ENCODE data around the gene TJP1. TPM values are rescaled to one million over a fixed set of nuclear protein-coding genes. Genes with fewer than 3 reads are reported as not detected.

Gene TJP1
- total and polyA plus RNA-seq, 2 of the 8 experiments (the other 6 are each of a cell fraction or from before 2014, with no cell fraction given): 46.3 to 138 TPM

DNA sequence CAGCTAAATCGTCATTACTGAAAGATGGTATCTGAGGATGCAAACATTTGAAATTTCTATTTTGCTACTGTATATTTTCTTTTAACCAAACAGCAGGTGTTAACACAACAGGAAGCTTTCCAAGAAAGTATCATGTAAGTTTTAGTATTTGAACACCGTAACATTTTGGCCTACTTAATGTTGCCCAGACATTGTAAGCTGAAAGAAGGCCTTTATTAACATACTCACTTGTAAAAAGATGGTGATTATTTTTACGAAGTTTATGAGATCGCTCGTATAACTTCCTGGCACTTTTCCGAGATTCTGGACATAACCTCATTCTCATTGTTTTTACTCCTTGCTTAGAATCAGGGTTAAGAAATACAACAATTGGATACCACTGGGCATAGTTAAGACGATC lies 95.7 kb downstream of the TJP1 start:
- H3K27ac ChIP-seq (ENCODE audit: low read depth, low read length): no peak overlapping the region
- ChIA-PET CTCF (ENCODE audit: partially characterized antibody) (interaction anchor here (1.1 kb wide), 1 partner anchor 174 kb away, joined by 3 read pairs; no protein-coding TSS in a partner anchor), POLR2A (ENCODE audit: partially characterized antibody) (no interaction called here)
- 93% methylated on average over 7 of the region's 7 CpGs; no CpG with 5 or more reads in 1 of the 2 experiments for WGBS, 2 experiments (ENCODE audit: extremely low coverage in 1 of 2, insufficient coverage in 1 of 2, insufficient read length in 1 of 2, insufficient replicate concordance in 2 of 2, low coverage in 1 of 2, low lambda C conversion rate in 2 of 2, missing lambda C conversion rate in 1 of 2)
- H3K36me3 ChIP-seq (ENCODE audit: control insufficient read depth in 2 of 4, insufficient read depth in 4 of 4, low read length in 3 of 4): peaks cover 21 to 82% (median 58%) of the 10 kb centered on the region in 4 experiments
- no peak overlapping the region for H2BK5ac ChIP-seq (ENCODE audit: low read depth, low read length)
- no peak overlapping the region for H2BK120ac ChIP-seq (replicated peaks; ENCODE audit: low read depth, low read length)
- H2AK5ac ChIP-seq (ENCODE audit: low read depth, low read length): no peak overlapping the region
- DNase-seq (ENCODE audit: low read depth in 1 of 2, low spot score in 2 of 2) (no peak), FAIRE-seq (no peak)
- no peak overlapping the region for H3K23ac ChIP-seq (ENCODE audit: insufficient read length)
- H3K79me1 ChIP-seq (ENCODE audit: low read depth, low read length): no peaks in the 10 kb centered on the region
- H2BK15ac ChIP-seq (ENCODE audit: low read length): no peak overlapping the region
- H3K27me3 ChIP-seq (replicated peaks in 1 of 4; ENCODE audit: control insufficient read depth in 3 of 4, extremely low read depth in 1 of 4, insufficient read depth in 3 of 4, low read length in 3 of 4): no peaks in the 10 kb centered on the region
- H3K4me2 ChIP-seq (ENCODE audit: insufficient read depth in 1 of 2, low read depth in 2 of 2, low read length in 2 of 2): no peak overlapping the region
- H2BK20ac ChIP-seq (ENCODE audit: low read length): no peak overlapping the region
- no peak overlapping the region for H2AFZ ChIP-seq (ENCODE audit: low read length)
- no peak overlapping the region for H4K5ac ChIP-seq (ENCODE audit: insufficient read length, low read depth, low read length)
- no peak overlapping the region for H3K4ac ChIP-seq (replicated peaks; ENCODE audit: insufficient read length, low read depth, low read length)
- no peak overlapping the region for H3K4me3 ChIP-seq (ENCODE audit: extremely low read depth in 1 of 4, insufficient read depth in 2 of 4, low read depth in 3 of 4, low read length in 4 of 4)
- no peak overlapping the region for H3K9ac ChIP-seq (replicated peaks in 1 of 4; ENCODE audit: extremely low read depth in 1 of 4, low read depth in 3 of 4, low read length in 3 of 4)
- H3K4me1 ChIP-seq (replicated peaks in 1 of 4; ENCODE audit: control insufficient read depth in 3 of 4, insufficient read depth in 4 of 4, low read length in 3 of 4): no peaks in the 10 kb centered on the region
- no peaks in the 10 kb centered on the region for H3K23me2 ChIP-seq (ENCODE audit: low read depth, low read length)
- no peak overlapping the region for H4K91ac ChIP-seq (replicated peaks; ENCODE audit: insufficient read length, low read length)
- H3K18ac ChIP-seq (ENCODE audit: extremely low read depth, low read length): no peak overlapping the region
- no peak overlapping the region for H4K8ac ChIP-seq (ENCODE audit: extremely low read depth, insufficient read depth, low read length)
- H3K9me3 ChIP-seq (ENCODE audit: insufficient read depth in 2 of 2, low read depth in 1 of 2, low read length in 1 of 2): peaks cover 21% of the 10 kb centered on the region in 2 experiments
- H3K14ac ChIP-seq (ENCODE audit: insufficient read length): no peak overlapping the region
- no peak overlapping the region for H2BK12ac ChIP-seq (ENCODE audit: low read depth, low read length)
- H4K20me1 ChIP-seq (replicated peaks in 1 of 2; ENCODE audit: control insufficient read depth in 1 of 2, insufficient read depth in 2 of 2, low read length in 2 of 2): peaks cover 0 to 2% of the 10 kb centered on the region in 2 experiments
- no peaks in the 10 kb centered on the region for H3K79me2 ChIP-seq (ENCODE audit: control insufficient read depth in 1 of 2, insufficient read depth in 2 of 2, low read length in 2 of 2)
- H3K56ac ChIP-seq (replicated peaks; ENCODE audit: insufficient read length, low read depth, low read length): no peak overlapping the region
- TF ChIP-seq, protein P1, sequence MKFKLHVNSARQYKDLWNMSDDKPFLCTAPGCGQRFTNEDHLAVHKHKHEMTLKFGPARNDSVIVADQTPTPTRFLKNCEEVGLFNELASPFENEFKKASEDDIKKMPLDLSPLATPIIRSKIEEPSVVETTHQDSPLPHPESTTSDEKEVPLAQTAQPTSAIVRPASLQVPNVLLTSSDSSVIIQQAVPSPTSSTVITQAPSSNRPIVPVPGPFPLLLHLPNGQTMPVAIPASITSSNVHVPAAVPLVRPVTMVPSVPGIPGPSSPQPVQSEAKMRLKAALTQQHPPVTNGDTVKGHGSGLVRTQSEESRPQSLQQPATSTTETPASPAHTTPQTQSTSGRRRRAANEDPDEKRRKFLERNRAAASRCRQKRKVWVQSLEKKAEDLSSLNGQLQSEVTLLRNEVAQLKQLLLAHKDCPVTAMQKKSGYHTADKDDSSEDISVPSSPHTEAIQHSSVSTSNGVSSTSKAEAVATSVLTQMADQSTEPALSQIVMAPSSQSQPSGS (IDR thresholded peaks at IDR 0.05; ENCODE audit: low read length): no peak
- TF ChIP-seq RFX5 (IDR thresholded peaks at IDR 0.05; ENCODE audit: borderline replicate concordance, low read depth, low read length) (no peak), EGR1 (IDR thresholded peaks at IDR 0.05; ENCODE audit: borderline replicate concordance, low read depth, low read length) (no peak), HDAC6 (IDR thresholded peaks at IDR 0.05; ENCODE audit: low read depth, low read length) (no peak), TEAD4 (IDR thresholded peaks at IDR 0.05; ENCODE audit: low read depth, low read length) (no peak), RBBP5 (IDR thresholded peaks at IDR 0.05; ENCODE audit: borderline replicate concordance, low read depth, low read length) (no peak), CHD1 (IDR thresholded peaks at IDR 0.05; ENCODE audit: low read depth, low read length) (no peak), SIRT6 (IDR thresholded peaks at IDR 0.05; ENCODE audit: low read length) (no peak), SP1 (IDR thresholded peaks at IDR 0.05; ENCODE audit: low read depth, low read length) (no peak), POLR2AphosphoS5 (IDR thresholded peaks at IDR 0.05; ENCODE audit: low read depth, low read length) (no peak), GABPA (IDR thresholded peaks at IDR 0.05; ENCODE audit: borderline replicate concordance, insufficient read depth, low read length) (no peak)
